GM04504 (cell line): Measurements from ENCODE around the gene ATP6AP1.

Experiments
- DNase-seq: peaks from one replicate; pipeline ENCODE4 v3.0.0-alpha.2; 2012; ENCODE audit warnings: low read depth

Gene ATP6AP1

DNA sequence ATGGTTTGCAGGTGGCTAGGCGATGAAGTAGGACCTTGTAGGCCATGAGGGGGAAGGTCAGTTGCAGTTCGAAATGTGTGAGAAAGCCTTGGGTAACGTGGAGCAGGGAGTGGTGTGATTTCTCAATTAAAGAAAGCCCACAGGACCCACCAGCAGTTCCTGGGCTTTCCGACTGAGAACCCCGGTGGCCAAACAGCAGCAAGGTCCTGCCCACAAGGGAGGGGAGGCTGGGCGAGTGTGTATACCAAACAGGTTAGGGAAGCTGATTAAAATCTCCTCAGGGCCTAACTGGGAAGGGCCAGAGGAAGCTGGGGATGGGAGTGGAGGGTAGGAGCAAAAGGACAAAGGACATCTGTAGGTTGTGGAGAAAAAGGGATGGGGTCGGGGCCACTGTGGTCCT is 2.4 kb downstream of the ATP6AP1 start:
- DNase-seq, result no peak

DNA sequence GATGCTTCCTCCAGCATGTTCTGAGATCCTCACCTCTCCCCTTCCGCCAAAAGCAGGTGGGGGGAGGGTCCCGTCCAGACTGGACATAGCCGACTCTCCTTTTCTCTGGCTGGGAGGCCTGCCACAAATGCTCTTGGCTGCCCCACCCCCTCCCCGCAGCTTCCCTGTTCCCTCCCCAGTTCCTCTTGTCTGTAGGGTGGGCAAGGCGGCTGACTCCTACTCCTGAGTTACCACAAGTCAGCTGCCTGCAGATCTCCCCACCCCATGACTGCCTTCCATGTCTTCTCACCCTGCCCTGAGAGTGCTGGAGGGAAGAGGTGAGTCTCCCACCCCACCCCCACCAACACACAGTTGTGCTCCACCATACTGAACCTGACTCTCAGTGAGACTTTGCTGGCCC is 2.9 kb downstream of the ATP6AP1 start:
- no peak for DNase-seq

DNA sequence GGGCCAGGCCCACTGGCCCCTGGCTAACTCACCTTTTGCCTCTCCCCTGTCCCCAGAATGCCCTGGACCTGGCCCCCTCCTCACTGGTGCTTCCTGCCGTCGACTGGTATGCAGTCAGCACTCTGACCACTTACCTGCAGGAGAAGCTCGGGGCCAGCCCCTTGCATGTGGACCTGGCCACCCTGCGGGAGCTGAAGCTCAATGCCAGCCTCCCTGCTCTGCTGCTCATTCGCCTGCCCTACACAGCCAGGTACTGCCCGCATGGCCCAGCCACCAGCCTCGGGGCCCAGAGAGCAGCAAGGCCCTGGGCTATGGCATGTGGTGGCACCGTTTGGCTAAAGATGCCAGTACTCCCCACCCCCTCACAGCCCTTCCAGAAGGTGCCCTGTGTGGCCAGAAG is 3.7 kb downstream of the ATP6AP1 start:
- DNase-seq, result no peak

DNA sequence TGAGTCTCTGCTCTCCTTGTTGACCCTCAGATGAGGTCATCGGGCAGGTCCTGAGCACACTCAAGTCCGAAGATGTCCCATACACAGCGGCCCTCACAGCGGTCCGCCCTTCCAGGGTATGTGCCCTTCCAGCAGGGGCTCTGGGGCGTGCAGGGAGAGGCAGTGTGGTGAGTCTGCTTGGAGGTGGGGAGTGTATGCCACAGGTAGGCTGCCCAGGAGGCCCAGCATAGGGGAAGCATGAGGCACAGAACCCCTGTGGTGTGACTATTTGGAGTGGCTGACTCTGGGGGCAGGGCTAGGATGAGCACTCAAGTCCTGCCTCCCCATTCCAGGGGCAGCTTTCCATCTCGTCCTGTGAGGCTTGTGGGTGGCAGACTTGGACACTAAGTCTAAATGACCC is 5.1 kb downstream of the ATP6AP1 start:
- DNase-seq, result no peak

DNA sequence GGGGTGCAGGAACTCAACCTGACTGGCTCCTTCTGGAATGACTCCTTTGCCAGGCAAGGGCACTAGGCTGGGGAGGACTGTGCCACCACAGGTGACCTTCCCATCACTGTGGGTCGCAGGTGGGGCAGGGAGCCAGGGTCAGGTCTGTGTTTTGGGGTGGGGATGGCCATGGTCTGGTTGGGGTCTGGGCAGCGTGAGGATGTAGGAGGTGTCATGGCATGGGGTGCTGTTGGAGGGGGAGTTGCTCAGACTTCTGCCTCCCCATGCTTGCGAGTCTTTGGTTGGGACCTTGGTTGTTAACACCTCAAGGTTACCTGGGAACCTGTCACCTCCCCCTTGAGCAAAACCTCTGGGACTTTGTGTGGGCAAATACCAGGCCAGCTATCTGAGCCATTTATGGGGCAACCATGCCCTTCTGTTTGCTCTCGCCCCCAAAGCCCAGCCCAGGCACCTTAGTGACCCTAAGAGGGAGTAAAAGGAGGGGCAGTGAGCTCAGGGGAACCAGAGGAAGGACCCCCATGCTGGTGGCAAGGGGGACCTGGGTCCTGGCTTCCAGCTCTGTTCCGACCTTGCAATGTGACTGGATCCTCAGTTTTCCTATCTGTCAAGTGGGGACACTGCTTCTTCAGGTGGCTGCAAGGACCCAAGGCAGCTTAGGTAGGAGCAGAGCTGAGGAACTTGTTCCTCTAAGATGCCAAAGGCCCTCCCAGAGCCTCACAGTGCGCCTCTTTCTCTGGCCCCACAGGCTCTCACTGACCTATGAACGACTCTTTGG is 6.1 kb downstream of the ATP6AP1 start:
- DNase-seq, result no peak

DNA sequence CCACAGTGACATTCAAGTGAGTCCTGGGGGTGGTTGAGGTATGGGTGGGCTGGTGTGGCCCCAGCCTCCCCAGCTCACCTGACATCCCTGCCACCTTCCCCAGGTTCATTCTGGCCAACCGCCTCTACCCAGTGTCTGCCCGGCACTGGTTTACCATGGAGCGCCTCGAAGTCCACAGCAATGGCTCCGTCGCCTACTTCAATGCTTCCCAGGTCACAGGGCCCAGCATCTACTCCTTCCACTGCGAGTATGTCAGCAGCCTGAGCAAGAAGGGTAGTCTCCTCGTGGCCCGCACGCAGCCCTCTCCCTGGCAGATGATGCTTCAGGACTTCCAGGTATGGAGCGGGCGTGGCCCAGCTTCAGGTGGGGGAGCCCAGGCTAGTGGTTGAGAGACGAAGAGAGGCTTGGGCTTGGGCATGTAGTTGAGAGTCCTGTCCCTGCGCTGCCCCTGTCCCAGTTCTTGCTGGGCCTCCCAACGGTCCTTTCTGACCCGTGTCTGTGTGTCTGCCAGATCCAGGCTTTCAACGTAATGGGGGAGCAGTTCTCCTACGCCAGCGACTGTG is 6.8 kb downstream of the ATP6AP1 start:
- no peak for DNase-seq

DNA sequence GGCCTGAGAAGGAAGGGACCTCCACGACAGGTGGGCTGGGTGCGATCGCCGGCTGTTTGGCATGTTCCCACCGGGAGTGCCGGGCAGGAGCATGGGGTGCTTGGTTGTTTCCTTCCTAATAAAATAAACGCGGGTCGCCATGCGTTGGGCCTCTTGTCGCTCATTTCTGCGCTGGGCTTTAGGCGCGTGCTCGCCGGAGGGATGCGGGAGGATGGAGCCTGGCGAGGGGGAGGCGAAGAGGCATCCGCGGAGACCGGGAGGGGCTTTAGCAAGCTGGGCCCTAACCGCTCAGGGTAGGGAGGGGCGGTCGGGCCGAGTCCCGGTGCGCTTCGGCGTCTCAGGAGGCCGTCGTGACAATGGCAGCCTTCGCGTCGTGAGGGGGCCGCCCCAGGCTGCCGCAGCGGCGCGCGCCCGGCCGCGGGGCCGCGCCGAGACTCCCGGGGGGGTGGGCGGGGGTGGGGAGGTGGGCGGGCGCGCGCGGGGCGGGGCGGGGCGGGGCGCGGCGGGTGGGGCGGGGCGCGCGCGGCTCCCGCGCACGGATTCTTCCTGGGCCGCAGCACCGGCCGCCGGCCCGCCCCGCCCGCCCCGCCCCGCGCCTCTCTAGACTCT is 8.0 kb downstream of the ATP6AP1 start:
- no peak for DNase-seq

DNA sequence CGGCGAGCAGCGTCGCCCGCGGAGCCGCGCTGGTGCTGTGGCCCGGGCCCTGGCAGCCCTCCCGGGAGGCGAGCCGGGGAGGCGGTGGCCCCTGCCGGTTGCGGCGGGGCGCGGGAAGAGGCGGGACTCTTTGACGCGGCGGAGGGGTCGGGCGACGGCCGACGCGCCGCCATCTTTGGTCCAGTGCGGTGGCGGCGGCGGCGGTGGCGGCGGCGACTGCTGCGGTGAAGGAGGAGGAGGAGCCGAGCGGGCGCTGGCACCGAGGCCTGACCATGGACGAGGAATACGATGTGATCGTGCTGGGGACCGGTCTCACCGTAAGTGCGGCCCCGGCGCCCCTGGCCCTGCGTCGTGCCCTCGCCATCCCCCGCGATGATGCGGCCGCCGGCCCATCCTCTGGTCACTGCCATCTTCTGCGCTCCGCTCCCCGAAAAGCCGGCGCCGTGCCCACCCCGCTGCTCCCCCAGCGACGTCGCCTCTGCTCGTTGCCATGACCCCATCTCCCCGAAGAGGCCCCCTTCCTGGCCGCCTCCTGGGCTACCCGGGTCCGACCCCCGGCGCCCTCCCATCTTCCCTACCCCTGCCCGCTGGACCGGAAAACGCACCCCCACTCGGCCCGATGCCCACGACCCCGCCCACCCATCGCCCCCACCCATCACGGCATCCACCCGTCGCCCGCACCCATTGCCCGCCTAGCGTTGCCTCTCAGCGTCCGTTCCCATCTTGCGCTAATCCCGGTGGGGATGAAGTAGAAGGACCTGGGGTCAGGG is 8.7 kb downstream of the ATP6AP1 start, which contains the start of gene GDI1:
TSS of gene GDI1 (plus strand) at position 172 of the 770 bp plus-strand sequence. CDS start at position 273, 101 bp downstream.
- DNase-seq, result no peak

DNA sequence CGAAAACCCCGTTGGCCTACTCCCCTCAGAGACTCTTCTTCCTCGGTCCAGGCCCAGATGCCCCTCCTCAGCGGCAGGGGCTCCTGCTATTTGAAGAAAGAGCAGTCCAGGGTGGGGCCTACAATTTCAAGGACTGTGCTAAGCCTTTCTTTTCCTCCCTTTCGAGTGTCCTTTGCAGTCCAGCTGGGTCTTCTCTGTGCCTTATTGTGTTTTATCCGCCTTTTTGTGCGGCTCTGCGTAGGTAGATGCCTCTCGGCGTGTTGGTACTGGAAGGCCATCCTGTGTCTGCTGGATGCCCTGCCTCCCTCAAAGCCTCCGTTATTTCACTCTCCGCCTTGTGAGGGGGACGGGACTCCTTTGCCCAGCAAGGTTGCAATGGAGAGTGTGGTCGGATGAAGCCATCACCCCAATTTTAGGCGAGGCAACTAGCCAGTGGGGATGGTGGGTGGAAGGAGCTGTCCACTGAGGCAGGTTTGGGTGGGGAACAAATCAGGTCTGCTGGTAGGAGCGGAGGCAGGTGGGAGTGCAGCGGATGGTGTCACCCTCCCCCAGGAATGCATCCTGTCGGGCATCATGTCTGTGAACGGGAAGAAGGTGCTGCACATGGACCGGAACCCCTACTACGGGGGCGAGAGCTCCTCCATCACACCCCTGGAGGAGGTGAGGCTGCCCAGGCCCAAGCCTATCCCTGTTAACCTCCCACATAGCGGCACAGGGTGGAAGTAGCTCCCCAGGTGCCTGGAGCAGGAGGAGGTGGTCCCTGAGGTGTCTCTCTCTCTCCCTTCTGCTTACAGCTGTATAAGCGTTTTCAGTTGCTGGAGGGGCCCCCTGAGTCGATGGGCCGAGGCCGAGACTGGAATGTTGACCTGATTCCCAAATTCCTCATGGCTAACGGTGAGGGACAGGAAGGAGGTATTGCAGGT is 9.8 kb downstream of the ATP6AP1 start:
- no peak for DNase-seq

DNA sequence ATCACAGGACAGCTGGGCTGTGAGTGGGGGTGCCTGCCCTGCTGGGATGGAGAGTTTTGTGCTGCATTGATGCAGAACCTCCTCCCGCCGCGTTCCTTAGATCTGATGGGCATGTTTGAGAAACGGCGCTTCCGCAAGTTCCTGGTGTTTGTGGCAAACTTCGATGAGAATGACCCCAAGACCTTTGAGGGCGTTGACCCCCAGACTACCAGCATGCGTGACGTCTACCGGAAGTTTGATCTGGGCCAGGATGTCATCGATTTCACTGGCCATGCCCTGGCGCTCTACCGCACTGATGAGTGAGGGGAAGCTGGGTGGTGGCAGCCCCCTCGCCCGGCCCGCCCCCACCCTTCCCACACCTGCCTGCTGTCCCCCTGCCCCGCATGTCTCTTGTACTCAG is 11.4 kb downstream of the ATP6AP1 start:
- no peak for DNase-seq

DNA sequence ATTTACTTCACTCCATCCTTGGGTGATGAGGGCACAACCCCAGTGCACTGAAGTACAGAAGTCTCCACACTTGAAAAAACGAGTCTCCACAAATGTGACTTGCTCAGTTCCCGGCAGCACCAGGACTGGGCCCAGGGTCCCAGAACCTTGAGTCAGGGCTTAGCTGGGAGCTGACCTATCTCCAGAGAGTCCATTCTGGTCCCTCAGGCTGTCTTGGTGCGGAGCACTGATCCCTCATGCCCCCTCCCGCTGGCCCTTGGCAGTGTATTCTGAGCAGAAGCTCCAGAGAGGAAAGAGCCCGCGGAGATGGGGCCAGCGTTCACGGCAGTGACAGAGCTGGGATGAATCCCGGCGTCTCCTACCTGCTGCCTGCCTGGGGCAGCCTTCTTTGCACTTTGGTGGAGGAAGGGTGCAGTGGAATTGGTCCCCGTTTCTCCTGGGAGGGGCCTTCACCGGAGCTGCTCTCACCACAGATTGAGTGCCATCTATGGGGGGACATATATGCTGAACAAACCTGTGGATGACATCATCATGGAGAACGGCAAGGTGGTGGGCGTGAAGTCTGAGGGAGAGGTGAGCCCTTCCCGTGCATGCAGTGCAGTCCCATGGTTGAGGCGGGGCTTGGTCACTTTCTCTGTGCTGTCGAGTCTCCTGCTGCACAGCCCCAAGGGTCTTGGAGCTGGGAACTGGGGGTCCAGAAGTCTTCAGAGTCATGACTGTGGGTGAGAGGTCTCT is 12.3 kb downstream of the ATP6AP1 start:
- no peak for DNase-seq

DNA sequence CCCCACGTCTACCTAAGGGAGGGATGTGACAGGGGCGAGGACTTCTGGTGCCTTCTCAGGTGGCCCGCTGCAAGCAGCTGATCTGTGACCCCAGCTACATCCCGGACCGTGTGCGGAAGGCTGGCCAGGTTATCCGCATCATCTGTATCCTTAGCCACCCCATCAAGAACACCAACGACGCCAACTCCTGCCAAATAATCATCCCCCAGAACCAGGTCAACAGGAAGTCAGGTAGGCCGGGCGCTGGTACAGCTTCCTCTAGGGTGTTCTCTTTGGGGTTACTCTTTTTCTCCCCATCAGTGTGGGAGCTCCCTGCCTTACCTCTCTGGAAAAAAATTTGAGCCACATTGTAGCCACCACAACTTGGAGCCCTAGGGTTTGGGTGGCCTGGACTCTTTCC is 13.1 kb downstream of the ATP6AP1 start:
- no peak for DNase-seq

DNA sequence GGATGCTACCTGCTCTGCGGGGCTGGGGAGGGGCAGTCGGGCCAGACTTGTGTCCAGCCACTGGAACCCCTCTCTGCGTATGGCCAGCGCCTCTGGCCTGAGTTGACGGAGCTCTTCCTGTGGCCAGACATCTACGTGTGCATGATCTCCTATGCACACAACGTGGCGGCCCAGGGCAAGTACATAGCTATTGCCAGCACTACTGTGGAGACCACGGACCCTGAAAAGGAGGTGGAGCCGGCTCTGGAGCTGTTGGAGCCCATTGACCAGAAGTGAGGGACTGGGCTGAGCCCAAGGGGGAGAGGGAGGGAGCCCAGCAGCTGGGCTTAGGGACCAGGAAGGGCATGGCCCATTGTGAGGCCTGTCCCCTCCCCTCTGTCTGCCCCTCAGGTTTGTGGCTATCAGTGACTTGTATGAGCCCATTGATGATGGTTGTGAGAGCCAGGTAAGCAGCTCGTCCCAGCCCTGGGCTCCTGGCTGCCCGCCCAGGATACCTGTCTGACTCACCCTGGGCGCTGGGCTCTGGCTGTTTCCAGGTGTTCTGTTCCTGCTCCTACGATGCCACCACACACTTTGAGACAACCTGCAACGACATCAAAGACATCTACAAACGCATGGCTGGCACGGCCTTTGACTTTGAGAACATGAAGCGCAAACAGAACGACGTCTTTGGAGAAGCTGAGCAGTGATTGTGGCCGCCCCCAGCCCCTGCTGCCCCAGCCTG is 13.7 kb downstream of the ATP6AP1 start:
- DNase-seq, result no peak

DNA sequence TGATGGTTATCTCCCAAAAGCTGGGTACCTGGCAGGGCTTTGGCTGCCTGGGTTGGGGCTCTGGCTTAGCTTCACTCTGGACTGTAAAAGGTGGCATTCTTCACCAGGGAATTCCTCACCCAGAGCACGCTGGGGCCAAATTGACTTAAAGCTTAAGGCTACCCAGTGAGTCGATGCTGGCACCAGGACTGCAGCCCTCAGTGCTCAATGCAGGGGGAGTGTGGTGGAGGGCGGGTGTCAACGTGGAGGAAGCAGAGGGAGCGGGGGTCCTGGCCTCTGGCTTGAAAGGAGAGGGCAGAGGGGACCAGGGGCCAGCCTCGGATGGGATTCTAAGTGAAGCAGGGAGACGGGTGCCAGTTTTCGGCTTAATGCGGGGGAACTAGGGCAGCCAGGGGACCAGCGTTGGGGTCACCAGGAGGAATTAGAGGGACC is 15.0 kb downstream of the ATP6AP1 start:
- no peak for DNase-seq

DNA sequence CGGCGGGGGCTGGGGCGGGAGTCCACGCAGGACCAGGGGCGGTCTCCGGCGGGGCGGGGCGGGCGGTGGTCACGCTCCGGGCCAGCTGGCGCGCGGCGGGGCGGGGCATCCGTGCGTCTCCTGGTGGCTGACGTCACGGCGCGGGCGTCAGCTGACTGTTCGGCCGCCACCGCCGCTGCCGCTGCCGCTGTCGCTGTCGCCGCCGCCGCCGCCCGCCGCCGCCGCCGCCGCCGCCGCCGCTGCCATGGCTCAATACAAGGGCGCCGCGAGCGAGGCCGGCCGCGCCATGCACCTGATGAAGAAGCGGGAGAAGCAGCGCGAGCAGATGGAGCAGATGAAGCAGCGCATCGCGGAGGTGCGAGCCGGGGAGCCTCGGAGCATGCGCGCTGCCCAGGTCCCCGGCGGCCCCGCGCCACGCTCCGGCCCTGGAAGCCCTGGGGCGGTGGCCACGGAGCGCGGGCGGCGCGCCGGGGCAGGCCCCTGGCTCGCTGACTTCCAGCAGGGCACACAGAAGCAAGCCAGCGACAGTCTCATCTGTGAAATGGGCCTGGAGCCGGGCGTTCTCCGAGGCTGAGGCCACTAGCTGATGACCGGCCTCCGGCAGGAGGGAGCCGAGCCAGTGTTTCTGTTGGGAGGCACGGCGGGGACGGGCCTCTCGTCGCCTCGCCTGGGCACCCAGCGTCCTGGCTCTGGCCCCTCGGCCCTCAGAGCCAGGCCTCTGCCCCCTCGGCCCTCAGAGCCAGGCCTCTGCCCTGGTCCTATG is 15.7 kb downstream of the ATP6AP1 start, which contains the start of gene FAM50A:
TSS of gene FAM50A (plus strand) at position 150 of the 763 bp plus-strand sequence. CDS start at position 245, 95 bp downstream.
- no peak for DNase-seq

DNA sequence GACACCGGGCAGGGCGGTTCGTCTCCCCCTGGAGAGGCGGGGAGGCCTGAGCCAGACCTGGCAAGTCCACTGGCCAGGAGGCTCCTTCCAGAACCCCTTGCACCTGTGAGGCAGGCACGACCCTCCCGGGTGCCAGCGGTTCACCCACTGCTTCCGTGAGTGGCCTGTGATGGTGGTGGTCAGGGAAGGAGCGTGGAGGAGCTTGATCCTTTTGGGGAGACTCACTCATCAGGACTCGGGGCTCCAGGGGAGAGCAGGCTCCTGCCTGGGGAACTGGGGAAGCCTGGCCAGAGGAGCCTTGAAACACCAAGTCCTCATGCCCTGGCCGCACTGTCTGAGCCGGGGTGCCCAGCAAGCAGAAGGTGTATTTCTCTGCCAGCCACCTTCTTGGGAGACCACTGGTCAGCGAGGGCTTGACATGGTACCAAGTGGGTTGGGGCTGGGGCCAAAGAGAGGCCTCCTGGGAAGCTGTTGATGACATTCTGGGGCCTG is 16.3 kb downstream of the ATP6AP1 start:
- DNase-seq, result no peak

DNA sequence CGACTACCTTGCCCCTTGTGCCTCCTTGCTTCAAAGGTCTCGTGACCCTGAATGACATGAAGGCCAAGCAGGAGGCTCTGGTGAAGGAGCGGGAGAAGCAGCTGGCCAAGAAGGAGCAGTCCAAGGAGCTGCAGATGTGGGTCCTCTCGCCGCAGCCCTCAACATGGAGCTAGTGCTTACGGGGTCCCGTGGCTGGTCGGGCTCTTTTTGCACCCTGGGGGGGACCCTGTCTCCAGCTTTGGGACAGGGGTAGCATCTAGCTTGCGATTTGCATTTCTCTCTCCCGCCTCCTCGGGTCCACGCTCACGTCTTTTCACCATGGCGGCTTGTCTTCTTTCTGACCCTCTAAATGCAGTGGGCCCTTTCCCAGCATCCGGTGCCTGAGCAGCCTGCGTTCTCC is 17.3 kb downstream of the ATP6AP1 start:
- no peak for DNase-seq

DNA sequence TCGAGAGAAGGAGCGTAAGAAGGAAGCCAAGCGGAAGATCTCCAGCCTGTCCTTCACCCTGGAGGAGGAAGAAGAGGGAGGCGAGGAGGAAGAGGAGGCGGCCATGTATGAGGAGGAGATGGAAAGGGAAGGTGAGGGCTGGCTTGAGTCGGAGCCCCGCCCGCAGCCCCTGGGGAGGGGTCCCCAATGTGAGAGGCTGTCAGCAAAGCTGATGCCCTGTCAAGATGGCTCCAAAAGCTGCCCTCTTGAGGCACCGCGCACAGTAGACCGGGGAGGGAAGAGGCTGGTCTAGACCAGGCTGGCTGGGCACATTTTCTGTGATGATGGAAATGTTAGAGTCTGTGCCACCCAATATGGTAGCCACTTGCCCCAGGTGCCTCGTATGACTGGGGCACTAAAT is 18.0 kb downstream of the ATP6AP1 start:
- no peak for DNase-seq

DNA sequence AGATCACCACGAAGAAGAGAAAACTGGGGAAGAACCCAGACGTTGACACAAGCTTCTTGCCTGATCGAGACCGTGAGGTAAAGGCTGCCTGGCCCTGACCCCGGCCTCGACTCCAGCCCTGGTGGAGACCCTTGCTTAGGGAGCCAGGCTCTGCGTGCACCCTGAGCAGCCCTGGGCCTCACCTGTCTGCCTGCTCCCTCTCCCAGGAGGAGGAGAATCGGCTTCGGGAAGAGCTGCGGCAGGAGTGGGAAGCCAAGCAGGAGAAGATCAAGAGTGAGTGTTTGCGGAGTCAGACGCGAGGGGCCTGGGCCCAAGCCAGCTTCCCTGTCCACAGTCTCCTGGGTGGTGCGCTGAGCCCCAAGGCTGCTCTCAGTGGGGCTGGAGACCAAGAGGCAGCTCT is 20.0 kb downstream of the ATP6AP1 start:
- DNase-seq, result no peak
